Measurements from ENCODE around the gene GSE1. TPM values are rescaled to one million over a fixed set of nuclear protein-coding genes. Genes with fewer than 3 reads are reported as not detected.

GSE1 gene
- polyA plus RNA-seq, 1 donor = 70.2 TPM

GRCh38 chr16:85709766-85710585 is 96.9 kb downstream of the GSE1 start:
- DNase-seq = no peak

- no peak for DNase-seq
Measured at GRCh38 chr16:85710732-85711131, 97.6 kb downstream of the GSE1 start.

GRCh38 chr16:85711982-85712587 is 99.0 kb downstream of the GSE1 start:
- no peak for DNase-seq

GRCh38 chr16:85712801-85713200 is 99.7 kb downstream of the GSE1 start:
- DNase-seq = no peak

- peak; percentile 68 for DNase-seq
Measured at GRCh38 chr16:85715169-85716021, 102.3 kb downstream of the GSE1 start.

GRCh38 chr16:85716022-85716679 is 103.0 kb downstream of the GSE1 start:
- DNase-seq = no peak

GRCh38 chr16:85716680-85717038 is 103.5 kb downstream of the GSE1 start:
- no peak for DNase-seq

GRCh38 chr16:85717393-85718152 is 104.5 kb downstream of the GSE1 start:
- DNase-seq = peak; percentile 60

- DNase-seq = no peak
Measured at GRCh38 chr16:85718153-85718477, 105.0 kb downstream of the GSE1 start.

- no peak for DNase-seq
Measured at GRCh38 chr16:85718682-85719081, 105.6 kb downstream of the GSE1 start.

- DNase-seq = no peak
Measured at GRCh38 chr16:85719605-85720301, 106.6 kb downstream of the GSE1 start.

- no peak for DNase-seq
Measured at GRCh38 chr16:85720302-85720637, 107.1 kb downstream of the GSE1 start.

- DNase-seq = no peak
Measured at GRCh38 chr16:85722128-85722893, 109.2 kb downstream of the GSE1 start.

GRCh38 chr16:85724126-85724879 is 111.2 kb downstream of the GSE1 start:
- no peak for DNase-seq

- DNase-seq = no peak
Measured at GRCh38 chr16:85724936-85725335, 111.8 kb downstream of the GSE1 start.

Other genes with a start within 250 kb of the GSE1 start
- gene GINS2, start 75.6 kb downstream of the GSE1 start, polyA plus RNA-seq (ENCODE audit: insufficient read length) = 6.5 TPM
- 1.8 TPM for gene C16orf74, start 137.8 kb downstream of the GSE1 start, polyA plus RNA-seq (ENCODE audit: insufficient read length)
- gene EMC8, start 186.2 kb downstream of the GSE1 start, polyA plus RNA-seq (ENCODE audit: insufficient read length) = 21.5 TPM
- gene COX4I1, start 186.4 kb downstream of the GSE1 start, polyA plus RNA-seq (ENCODE audit: insufficient read length) = 433 TPM

All from hindlimb muscle (tissue), 1 donor.